GM21390 (cell line): Measurements from ENCODE around the gene SDR42E2.
"Not testable (repeated sequence)": the region's sequence is repeated elsewhere in the genome, so short reads cannot be mapped to it uniquely, and the experiment has no call there.

Experiments
- ATAC-seq: cut with Tn5 transposase; IDR thresholded peaks from one replicate; pipeline ENCODE4 v1.9.1; 2021; ENCODE audit not compliant: unreplicated experiment

SDR42E2 gene

DNA sequence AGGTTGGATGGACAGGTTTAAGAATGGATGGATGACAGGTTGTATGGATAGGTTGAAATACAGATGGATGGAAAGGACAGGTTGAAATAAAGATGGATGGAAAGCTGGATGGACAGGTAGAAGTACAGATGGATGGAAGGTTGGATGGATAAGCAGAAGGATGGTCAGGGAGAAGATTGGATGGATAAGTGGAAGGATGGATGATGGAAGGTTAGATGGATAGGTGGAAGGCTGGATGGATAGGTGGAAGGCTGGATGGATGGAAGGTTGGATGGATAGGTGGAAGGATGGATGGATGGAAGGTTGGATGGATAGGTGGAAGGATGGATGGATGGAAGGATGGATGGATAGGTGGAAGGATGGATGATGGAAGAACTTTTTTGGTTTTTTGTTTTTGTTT lies 905 bp upstream of the SDR42E2 start:
- ATAC-seq, result no peak

DNA sequence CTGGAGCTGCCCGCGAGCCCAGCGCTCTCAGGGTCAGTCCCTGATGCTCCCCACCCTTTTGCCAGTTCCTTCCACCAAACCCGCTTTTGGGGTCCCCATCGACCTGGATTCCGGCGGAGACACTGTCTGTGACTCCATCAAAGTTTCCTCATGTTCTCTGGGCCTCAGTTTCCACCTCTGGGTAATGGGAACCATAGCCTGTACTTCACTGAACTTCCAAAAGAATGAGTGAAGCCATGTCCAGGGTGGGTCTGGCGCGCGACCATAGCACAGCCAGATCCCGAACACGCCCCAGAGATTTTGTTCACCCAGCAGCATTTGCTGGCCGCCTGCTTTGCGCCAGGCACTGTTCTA lies 327 bp downstream of the SDR42E2 start:
- no peak for ATAC-seq

DNA sequence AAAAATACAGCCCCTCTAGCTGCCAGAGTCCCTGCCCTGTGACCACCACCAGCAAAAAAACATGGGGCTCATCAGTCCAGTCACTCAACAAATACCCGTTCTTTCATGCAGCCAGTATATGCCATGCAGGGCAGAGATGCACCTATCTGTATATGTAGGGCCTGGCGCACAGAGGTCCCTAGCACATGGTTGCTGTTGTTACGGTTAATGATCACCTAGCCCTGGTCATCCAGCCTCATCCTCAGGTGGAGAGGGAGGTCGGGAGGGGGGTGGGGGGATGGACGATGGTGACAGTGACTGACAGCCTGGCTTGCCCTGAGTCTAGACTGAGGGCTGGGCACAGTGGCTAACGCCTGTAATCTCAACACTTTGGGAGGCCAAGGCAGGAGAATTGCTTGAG lies 1.5 kb downstream of the SDR42E2 start:
- ATAC-seq, result no peak

DNA sequence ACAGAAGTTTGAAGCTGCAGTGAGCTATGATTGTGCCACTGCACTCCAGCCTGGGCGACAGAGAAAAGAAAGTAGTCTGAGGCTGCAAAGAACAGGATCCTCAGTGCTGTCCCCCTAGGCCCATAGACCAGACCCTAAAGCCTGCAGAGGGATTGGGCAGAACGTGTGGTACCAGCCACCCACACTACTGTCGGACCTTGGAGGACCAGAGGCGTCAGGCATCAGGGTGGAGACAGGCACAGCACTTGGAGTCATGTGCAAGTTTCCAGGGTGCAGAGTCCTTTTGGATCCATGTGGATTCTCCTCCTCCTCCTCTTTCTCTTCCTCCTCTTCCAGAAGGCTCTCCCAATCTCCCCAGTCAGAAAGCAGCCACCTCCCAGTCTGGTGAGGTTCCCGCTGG lies 2.2 kb downstream of the SDR42E2 start:
- no peak for ATAC-seq

DNA sequence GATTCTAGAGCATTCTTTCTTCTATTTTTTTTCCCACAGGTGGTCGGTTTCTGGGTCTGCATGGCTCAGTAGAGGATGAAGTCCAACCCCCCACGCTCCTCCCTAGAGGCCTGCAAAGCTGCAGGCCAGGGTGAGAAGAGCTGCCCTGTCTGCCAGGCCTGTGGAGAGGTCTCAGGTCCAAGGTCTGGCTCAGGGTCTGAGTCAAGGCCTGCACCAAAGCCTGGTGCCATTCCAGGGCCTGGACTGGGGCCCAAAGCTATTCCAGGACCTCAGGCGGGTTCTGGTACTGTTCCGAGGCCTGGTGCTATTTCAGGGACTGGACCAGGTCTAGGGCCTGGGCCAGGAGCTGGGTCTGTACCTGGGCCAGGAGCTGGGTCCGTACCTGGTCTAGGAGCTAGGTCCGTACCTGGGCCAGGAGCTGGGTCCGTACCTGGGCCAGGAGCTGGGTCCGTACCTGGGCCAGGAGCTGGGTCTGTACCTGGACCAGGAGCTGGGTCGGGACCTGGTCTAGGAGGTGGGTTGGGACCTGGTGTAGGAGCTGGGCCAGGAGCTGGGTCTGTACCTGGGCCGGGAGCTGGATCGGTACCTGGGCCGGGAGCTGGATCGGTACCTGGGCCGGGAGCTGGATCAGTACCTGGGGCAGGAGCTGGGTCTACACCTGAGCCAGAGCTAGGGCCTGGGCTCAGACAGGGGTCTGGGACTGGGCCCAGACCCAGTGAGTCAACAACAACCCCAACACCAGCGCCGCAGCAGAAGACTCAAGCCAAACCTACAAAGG lies 3.4 kb downstream of the SDR42E2 start:
- ATAC-seq, result no peak

DNA sequence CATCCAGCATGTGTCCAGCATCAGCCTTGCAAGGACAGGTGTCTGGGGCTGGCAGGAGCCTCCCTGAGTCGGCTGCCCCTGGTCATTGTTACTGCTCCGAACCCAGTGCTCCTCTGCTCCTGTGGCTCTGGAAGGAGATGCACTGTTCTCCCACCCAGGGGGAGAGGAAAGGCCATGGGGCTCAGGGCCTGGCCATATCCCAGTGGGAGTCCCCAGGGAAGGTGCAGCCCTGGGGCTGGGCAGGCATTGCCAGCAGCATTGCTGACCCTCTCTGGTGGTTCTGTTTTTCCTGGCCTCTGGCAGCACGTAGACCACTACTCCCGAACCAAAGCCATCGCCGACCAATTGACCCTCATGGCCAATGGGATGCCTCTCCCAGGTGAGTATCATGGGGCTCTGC lies 9.6 kb downstream of the SDR42E2 start:
- ATAC-seq, result no peak

DNA sequence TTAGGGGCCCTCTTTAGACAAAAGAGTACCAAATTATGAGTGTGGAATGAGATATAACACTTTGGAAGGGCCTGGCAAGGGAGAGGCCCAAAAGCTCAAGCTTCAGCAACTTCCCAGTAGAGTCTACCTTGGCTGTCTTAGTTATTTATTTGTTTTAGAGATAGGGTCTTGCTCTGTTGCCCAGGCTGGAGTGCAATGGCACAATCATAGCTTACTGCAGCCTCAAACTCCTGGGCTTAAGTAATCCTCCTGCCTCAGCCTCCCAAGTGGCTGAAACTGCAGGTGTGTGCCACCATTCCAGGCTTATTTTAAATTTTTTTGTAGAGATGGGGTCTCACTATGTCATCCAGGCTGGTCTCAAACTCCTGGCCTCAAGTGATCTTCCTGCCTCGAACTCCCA lies 10.3 kb downstream of the SDR42E2 start:
- ATAC-seq, result not testable (repeated sequence)

DNA sequence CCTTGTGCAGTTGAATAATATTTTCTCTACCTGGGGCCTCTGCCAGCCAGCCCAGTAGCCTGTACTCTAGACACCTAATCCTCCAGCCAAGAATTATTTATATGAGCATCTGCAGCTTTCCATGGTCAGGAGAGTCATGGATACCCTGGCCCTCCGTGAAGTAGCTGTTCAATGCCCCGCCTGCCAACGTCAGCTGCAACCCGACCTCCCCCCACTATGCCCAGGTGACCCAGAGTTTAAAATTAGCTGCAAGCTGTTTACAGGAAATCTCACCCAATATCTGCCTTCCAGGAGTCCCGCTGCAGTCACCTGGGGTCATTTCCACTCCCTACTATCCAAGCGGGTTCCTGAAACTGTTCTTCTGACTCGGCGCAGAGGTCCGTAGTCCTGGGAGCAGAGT lies 12.3 kb downstream of the SDR42E2 start:
- no peak for ATAC-seq

DNA sequence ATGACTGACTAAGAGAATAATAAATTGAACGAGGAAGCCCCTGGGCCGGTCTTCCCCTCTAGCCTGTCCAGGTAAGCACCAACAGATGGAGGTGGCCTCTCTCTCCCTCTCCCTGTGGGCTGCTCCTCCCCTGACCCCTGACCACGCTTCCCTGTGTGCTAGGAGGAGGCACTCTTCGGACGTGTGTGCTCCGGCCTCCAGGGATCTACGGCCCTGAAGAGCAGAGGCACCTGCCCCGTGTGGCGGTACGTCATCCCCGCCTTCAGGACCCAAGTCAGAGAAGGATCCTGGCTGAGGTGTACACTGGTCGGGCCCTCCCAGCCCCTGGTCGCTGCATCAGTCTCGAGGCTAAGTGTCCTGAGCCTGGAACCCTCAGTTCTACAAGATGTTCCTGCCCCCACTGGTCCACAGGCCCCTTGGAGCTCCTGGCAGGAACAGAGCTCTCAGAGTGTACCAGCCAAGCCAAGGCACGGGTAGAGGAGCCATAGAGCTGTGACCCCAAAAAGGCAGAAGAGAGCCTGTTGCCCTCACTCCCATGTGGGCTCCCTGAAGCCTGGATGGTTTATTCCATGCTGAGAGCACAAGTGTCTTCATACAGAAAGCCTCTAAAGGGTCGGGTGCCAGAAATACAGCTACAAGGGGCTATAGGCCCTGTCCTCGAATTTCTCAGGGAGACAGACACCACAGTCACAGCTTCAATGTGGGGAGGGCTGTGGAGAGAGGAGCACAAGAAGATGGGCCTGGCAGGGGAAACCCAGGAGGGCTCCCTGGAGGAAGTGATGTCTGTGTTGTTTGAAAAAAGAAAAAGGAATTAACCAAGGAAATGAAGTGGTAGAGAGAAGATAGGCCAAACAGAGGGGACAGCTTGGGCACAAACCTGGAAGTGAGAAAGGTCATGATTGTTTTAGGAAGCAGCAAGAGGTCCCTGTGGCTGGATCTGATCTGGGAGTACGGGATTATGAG lies 15.9 kb downstream of the SDR42E2 start:
- ATAC-seq, result no peak

DNA sequence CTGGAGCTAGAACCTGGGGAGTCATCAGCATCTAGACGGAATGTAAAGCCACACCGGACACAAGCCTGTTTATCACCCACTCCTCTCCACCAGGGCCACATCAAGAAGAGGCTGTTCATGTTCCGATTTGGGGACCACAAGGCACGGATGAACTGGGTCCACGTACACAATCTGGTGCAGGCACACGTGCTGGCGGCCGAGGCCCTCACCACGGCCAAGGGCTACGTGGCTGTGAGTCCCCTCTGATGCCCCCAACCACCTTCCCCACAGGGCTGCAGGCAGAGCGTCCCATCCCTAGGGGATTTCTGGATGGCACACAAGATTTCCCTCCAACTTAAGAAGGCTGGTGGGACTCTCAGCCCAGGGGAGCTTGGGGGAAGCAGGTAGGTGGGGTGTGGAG lies 19.1 kb downstream of the SDR42E2 start:
- ATAC-seq, result no peak

DNA sequence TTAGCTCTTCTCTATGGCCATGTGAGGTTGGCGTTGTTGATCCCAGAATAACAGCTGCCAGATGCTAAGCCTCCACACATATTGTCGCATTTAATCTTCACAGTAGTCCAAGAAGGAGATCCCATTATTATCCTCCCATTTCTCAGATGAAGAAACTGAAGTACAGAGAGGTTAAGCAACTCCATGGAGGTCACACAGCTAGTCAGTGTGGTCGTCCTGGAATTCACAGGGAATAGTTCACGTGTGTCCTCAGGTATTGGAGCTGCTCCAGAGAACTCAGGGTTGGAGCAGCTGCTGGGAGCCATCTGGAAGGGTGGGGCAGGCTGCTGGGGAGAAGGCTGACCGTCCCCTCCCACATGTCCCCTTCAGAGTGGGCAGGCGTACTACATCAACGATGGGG lies 19.5 kb downstream of the SDR42E2 start:
- ATAC-seq, result no peak

DNA sequence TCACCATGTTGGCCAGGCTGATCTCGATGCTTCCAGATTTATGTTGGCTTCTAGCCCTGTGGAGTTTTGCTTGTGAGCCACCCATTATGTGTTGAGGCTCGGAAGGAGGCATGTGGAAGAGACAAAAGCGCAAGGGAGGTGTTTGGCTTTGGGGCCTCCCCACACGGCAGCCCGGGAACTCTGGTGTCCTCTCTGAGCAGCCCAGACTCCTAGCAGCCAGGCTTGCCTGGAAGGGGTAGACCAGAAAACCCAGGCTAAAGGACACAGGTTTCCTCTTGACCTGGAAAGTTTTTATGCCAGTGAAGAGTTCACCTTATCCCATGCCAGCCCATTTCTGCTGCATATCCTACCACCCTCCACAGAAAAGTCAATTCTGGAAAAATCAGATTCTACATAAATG lies 21.0 kb downstream of the SDR42E2 start:
- no peak for ATAC-seq

DNA sequence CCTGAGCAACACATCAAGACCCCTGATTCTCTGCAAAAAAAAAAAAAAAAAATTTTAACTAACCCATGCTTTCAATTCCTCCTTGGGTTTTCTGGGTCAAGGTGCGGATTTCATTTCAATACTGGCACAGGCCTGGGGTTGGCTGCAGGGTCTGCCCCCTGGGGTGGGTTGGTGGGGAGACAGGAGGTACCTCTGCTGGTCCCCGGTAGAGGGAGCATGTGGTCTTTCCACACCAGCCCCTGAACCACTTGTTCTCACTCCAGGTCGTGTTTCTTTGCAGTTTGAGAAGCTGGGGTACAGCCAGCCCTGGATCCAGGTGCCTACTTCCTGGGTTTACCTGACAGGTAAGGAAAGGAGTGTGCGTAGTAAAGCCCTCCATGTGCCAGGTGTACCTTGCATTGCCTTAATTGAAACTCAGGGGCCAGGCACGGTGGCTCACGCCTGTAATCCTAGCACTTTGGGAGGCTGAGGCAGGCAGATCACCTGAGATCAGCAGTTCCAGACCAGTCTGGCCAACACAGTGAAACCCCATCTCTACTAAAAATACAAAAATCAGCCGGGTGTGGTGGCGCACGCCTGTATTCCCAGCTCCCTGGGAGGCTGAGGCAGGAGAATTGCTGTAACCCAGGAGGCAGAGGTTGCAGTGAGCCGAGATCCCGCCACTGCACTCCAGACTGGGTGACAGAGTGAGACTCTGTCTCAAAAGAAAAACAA lies 21.8 kb downstream of the SDR42E2 start:
- ATAC-seq, result no peak

DNA sequence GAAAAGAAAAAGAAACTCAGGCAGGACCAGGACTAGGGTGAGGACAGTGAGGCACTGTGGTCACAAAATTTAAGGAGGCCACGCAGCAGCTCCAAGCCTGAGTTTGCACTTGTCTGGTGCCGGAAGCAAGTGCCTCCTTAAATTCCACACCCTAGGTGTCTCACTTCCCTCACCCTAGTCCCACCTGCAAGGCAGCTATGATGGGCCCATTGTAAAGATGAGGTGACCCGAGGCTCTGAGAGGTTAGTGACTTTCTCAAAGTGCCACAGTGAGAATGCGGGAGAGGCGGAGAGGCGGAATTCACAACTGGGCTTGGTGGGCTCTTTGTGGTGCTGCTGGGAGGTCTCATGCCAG lies 22.3 kb downstream of the SDR42E2 start:
- ATAC-seq, result no peak

DNA sequence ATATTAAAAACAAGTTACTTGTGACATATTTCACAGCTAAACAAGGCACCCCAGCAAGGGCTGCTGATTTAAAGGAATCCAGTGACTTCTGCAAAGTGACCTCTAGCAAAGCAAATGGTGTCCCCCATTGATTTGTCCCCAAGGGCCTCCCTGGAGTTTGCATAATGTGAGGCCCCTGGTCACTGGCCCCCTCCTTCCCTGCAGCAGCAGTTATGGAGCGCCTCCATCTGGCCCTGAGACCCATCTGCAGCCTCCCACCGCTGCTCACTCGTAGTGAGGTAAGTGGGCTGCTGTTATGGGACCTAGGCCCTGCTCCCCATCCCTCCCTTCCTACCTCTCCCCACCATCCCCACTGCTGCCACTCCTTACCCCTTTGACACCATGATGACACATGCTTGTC lies 24.2 kb downstream of the SDR42E2 start:
- ATAC-seq, result no peak

DNA sequence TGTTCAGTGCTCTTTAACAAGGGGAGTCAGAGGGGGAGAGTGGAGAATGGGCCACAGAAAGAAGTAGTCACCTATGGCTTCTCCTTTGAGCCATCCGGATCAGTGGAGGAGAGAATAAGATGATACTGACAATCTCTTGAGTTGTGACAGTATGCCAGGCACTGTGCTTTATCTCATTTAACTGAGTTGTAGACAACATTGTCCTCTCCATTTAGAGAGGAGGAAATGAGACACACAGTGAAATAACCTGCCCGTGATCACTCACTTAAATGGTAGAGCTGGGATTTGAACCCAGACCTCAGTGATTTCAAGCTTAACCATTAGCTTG lies 25.9 kb downstream of the SDR42E2 start:
- ATAC-seq, result no peak

DNA sequence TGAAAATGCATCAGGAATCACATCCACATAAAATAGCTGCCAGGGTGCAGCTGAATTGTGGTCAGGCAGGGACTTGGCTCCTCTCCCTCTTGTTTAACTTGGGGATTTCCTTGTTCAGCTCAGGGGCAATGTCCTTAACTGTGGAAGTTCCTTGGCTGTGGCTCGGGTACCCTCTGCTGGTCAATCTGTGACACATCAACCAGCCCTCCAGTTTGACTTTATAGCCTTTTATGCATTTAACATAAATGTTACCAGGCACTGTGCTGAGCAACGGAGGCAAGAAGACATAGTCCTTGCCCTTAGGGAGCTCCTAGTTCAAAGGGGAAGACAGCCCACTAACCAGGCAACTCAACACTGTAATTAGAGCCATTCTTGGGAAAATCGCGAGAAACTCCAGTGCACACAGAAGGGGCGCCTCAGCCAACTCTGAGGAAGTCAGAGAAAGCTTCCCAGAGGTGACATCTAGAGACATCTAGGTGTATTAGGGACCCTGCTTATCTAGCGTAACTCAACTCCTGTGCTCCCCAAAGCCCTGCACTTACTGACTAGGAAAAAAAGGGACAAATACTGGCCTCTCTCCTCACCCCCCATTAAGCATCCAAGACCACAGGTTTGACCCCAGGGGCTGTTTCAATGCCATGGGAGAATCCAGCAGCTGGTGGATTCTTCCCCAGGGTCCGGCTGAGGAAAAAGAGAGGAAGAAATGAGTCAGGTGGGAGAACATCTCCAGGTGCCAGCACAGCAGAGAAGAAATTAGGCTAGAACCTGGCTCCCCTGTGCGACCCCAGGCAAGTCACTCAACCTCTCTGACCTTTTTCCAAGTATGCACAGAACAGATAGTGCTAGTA lies 26.5 kb downstream of the SDR42E2 start:
- ATAC-seq, result no peak

DNA sequence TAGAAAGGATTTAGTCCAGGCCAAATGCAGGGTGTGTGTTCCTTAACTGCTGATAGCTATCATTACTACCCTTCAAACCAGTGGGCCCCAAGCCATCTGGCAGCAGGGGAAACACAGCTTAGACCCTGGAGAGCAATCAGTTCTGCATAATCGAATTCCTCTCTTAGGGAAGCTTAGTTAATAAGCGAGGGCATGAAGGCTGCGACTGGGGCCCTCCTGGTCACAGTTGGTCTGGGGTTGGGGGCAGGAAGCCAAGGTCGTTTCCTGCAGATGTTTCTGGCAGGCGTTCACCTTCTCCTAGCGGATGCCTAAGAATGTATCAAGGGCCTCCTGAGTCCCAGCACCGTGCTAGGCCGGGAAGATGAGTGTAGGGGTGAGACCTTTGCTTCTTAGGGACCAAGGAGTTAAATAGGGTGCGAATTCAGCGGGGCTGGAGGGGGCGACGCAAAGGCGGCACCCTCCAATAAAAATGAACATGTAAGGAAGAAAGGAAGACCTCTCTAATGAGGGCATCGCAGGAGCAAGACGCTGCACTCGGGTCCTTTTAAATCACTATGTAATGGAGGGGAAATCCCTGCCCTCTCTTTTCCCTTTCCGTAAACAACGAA lies 27.3 kb downstream of the SDR42E2 start:
- no peak for ATAC-seq

DNA sequence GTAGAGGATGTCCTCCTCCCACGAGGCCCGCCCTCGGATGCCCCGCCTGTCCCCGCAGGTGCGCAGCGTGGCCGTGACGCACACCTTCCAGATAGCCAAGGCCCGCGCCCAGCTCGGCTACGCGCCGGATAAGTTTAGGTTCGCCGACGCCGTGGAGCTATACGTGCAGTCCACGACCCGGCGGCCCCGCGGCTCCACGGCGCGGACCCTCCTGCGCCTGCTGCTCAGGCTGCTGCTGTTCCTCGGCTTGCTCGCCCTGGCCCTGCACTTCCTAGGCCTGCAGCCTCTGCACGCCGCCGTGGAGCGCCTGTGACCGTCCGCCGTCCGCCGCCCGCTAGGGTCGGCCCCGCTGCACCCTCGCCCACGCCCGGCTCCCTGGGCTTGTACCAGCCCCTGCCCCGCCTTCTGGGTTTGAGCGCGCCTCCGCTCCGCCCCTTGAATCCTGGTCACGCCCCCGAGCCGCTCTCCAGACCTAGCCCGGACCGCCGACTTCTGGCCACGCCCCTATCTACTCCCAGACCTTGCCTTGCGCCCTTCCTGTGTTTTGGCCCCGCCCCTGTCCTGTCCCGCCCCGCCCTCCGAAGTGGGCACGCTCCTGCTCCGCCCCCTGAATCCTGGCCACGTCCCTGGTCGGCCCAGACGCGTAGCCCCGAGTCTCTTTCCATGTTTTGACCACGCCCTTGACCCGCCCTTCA lies 27.9 kb downstream of the SDR42E2 start:
- ATAC-seq, result peak; percentile 62
